GM12892 (cell line): ENCODE results near the gene FOXJ3.

Experiments used
- POLR2A ChIP-seq: IDR thresholded peaks from 2 replicates; pipeline ENCODE4 v1.6.1; 2011; ENCODE audit warnings: low read depth, low read length, control low read depth
- POLR2AphosphoS5 ChIP-seq: IDR thresholded peaks from 2 replicates; pipeline ENCODE4 v1.6.1; 2011; ENCODE audit warnings: low read depth, low read length, control low read depth

- TF ChIP-seq POLR2A (no peak), POLR2AphosphoS5 (no peak)
Measured at GRCh38 chr1:42358791-42359190, 23.8 kb upstream of the FOXJ3 start.
